H1 (cell line): Measurements from ENCODE around the gene THEM5. TPM values are rescaled to one million over a fixed set of nuclear protein-coding genes. Genes with fewer than 3 reads are reported as not detected.

Experiments used
- GABPA ChIP-seq: IDR thresholded peaks from 2 replicates; pipeline ENCODE4 v1.6.1; 2011; ENCODE audit warnings: mild to moderate bottlenecking, low read length, moderate library complexity, borderline replicate concordance; ENCODE audit not compliant: insufficient read depth
- RAD21 ChIP-seq, 2 experiments: IDR thresholded peaks in 1 of 2; conservative IDR thresholded peaks in 1 of 2; 2 replicates each; pipeline ENCODE4 v1.6.1; 2011; ENCODE audit warnings: low read depth in 2 of 2, low read length in 2 of 2, improper control_type of control experiment in 1 of 2, inconsistent platforms in 1 of 2, mild to moderate bottlenecking in 1 of 2, moderate library complexity in 1 of 2
- RXRA ChIP-seq: IDR thresholded peaks from 2 replicates; pipeline ENCODE4 v1.6.1; 2011; ENCODE audit warnings: low read depth, mild to moderate bottlenecking, low read length, moderate library complexity; ENCODE audit not compliant: insufficient read depth
- polyA plus RNA-seq, 7 experiments: library from polyadenylated mRNA; depleted of rRNA in 3 of 7; stranded (reverse) in 5 of 7; unstranded in 2 of 7; fragments of >200 nt in 5 of 7; fragments of 200-250 nt in 2 of 7; gene quantifications; 1 replicate in 5 of 7; 2 replicates in 1 of 7; 4 replicates in 1 of 7; pipeline versions ENCODE4 v1.2.1 to v1.2.3, GENCODE V29; 2011 to 2013; ENCODE audit warnings: missing spikeins in 2 of 7, mixed read lengths in 2 of 7
- total RNA-seq: library from RNA; stranded (reverse); fragmentation: NEBNext Ultra II Directional; extraction: Animal tissue kit (Norgen Biotek cat#: 25700); gene quantifications from 2 replicates; pipeline ENCODE4 v1.2.1, GENCODE V29; 2021

THEM5 gene
- total and polyA plus RNA-seq, 2 of the 8 experiments (the other 6 are each of a cell fraction or from before 2014, with no cell fraction given): not detected

DNA sequence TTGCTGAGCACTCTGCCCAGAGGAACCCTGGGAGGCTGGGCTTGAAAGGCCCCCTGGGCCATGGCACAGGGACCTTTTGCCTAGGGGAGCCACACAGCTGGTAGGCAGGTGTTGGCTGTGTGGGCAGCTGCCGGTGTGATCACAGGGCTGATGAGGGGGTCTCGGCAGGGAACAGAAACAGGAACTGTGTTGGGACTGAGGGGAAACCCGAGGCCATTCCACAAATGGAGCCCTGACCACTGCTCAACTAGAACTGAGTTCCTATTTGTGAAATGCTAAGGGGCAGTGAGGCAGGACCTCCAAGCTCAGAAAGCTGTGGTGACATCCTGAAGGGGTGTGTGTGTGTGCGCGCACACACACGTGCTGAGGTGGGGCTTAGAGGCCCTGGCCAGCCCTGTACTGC lies 6.4 kb upstream of the THEM5 start (continued):
- TF ChIP-seq RAD21 (IDR thresholded peaks at IDR 0.05 in 1 of 2, conservative IDR thresholded peaks at IDR 0.05 in 1 of 2; ENCODE audit: low read depth in 2 of 2, low read length in 2 of 2) (no peak), GABPA (no peak), RXRA (no peak)
